ENCODE data around the gene PIM3. TPM values are rescaled to one million over a fixed set of nuclear protein-coding genes. Genes with fewer than 3 reads are reported as not detected.

Gene PIM3
- total RNA-seq, 1 donor from 2014 or later, result 94.7 TPM

DNA sequence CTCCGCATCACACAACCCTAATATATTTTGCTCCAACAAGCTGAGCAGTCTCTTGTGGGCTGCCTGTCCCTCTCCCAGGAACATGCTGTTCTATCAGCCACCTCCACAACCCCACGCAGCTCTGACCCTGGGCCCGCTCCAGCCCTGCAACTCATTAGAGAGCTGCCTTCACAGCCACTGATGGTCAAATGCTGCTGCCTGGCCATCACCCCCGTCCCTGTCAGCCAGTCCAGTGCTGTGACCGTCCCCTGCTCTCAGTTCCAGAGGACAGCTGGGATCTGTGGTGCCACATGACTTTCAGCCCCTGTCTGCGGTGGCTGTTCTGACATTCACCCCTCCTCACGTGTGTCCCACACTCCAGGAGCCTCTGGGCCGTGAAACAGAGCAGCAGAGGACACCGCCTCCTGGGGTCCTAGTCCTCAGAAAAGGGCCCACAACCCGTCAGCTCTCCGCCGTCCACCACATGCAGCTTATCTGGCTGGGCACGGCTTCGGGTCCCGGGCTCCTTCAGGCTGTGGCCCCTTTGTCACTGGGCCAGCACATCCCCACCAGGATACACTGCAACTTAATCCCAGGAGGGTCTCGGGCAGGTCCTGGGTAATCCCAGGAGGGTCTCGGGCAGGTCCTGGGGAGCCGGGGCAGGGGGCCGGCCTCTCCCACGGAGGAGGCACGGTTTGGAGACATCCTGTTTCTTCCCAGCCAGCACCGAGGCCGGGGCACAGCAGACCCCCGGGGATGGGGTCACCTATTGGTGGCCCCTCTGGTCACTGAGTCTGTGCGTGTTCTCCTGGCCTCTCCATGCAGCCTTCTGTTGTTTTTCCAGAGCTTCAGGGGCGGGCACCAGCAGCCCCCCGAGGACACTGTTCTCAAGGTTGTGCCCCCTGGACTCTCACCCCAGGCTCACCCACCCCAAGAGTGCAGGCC lies 27.1 kb upstream of the PIM3 start:
- peaks cover 75% of the 10 kb centered on the region for H3K4me1 ChIP-seq
- peak overlapping the region; percentile 66 for H3K4me3 ChIP-seq
- DNase-seq (no peak), ATAC-seq (no peak)
- no peaks in the 10 kb centered on the region for H3K36me3 ChIP-seq
- TF ChIP-seq, protein P1, sequence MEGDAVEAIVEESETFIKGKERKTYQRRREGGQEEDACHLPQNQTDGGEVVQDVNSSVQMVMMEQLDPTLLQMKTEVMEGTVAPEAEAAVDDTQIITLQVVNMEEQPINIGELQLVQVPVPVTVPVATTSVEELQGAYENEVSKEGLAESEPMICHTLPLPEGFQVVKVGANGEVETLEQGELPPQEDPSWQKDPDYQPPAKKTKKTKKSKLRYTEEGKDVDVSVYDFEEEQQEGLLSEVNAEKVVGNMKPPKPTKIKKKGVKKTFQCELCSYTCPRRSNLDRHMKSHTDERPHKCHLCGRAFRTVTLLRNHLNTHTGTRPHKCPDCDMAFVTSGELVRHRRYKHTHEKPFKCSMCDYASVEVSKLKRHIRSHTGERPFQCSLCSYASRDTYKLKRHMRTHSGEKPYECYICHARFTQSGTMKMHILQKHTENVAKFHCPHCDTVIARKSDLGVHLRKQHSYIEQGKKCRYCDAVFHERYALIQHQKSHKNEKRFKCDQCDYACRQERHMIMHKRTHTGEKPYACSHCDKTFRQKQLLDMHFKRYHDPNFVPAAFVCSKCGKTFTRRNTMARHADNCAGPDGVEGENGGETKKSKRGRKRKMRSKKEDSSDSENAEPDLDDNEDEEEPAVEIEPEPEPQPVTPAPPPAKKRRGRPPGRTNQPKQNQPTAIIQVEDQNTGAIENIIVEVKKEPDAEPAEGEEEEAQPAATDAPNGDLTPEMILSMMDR (IDR thresholded peaks at IDR 0.05), result no peak
- H3K27me3 ChIP-seq (ENCODE audit: low read depth), result peaks cover 8% of the 10 kb centered on the region
- intact Hi-C loops (cut with DNase I), result no loop called here
- H3K27ac ChIP-seq, result peak overlapping the region; percentile 99
- no peaks in the 10 kb centered on the region for H3K9me3 ChIP-seq

DNA sequence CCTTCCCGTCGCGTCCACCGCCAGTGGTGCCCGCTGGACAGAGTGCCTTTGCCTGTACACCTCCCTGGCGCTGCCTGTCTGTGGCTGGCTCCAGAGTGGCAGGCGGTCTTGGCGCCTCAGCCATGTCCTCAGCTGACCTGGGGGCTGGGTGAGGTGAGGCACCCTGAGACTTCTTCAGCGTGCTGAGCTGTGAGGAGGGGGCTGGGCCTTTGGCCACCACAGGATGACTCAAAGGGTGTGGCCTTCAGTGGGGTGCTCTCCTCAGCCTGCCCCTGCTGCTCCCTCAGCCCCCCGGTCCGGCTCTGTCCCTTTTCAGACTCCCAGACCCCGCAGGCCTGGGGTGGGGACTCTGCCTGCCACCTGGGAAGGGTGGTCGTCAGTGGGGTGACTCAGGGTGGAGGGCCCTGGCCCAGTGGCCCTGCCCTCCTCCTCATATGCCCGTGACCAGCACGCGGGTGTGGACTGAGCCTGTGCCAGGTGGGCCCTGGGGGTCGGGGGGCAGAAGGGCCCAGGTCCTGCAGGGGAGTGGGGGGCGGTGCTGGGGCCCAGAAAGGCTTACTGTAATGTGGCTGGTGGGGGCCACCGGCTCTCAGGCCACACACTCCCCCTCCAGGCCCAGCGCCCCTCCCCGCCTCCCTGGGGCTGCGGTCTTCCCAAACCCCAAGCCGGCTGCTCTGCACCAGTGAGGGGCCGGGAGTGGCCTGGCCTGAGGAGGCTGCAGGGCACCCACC lies 26.2 kb upstream of the PIM3 start:
- Histone ChIP-seq H3K27ac (peak overlapping the region; percentile 99), H3K27me3 (ENCODE audit: low read depth) (peaks cover under 1% of the 10 kb centered on the region), H3K36me3 (no peaks in the 10 kb centered on the region), H3K4me3 (peak overlapping the region; percentile 66), H3K9me3 (no peaks in the 10 kb centered on the region), H3K4me1 (peaks cover 83% of the 10 kb centered on the region)
- intact Hi-C loops (cut with DNase I), result no loop called here
- TF ChIP-seq, protein P1 (IDR thresholded peaks at IDR 0.05), result no peak
- DNase-seq, result peak; percentile 88
- peak; percentile 40 to 52 for ATAC-seq

DNA sequence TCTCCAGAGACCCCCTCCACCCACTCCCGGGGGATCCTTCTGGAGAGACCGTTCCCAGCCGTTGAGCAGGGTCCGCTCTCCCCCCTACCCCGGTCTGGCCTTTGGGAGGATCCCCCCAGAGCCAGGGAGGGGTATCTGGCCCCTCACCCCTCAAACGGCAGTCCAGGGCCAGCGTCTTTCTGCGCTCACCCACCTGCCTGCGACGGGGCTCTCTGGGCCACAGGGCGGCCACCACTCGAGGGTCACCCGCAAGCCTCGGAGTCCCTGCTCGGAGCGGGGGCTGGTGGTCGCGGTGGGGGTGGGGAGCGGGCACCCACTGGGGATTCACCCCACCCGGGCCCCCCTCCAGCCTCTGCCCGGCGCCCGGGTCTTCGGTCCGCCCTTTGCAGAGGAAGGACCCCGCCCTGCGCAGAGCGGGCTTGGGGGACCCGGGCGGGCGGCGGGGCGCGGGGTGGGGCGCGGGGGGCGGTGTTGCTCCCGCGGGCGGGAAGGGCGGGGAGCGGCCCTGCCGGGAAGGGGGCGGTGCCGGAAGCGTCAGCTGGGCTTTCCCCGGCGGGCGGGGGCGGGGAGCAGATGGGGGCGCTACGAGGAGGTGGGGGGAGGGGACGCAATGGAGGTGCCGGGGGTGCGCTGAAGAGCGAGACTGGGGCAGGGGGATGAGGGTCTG lies 25.5 kb upstream of the PIM3 start:
- DNase-seq (peak; percentile 90), ATAC-seq (peak; percentile 59 to 62)
- Histone ChIP-seq H3K27ac (peak overlapping the region; percentile 99), H3K36me3 (no peaks in the 10 kb centered on the region), H3K4me1 (peaks cover 80% of the 10 kb centered on the region), H3K9me3 (no peaks in the 10 kb centered on the region), H3K27me3 (ENCODE audit: low read depth) (no peaks in the 10 kb centered on the region), H3K4me3 (peak overlapping the region; percentile 66)
- intact Hi-C loops (cut with DNase I), result no loop called here
- TF ChIP-seq, protein P1 (IDR thresholded peaks at IDR 0.05), result no peak

DNA sequence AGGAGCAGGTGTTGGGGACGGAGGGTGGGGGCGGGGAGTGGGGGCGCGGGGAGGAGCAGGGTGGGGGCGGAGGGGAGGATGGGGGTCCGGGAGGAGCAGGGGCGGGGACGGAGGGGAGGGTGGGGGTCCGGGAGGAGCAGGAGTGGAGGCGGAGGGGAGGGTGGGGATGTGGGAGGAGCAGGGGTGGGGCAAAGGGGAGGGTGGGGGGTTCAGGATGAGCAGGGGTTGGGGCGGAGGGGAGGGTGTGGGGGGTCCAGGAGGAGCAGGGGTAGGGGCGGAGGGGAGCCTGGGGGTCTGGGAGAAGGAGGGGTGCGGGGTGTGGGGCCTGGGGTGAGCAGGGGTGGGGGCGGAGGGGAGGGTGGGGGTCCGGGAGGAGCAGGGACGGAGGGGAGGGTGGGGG lies 25.0 kb upstream of the PIM3 start:
- H3K27ac ChIP-seq, result peak overlapping the region; percentile 99
- no peaks in the 10 kb centered on the region for H3K9me3 ChIP-seq
- no peak for ATAC-seq
- H3K4me1 ChIP-seq, result peaks cover 74% of the 10 kb centered on the region
- H3K27me3 ChIP-seq (ENCODE audit: low read depth), result no peaks in the 10 kb centered on the region
- DNase-seq, result no peak
- intact Hi-C loops (cut with DNase I), result no loop called here
- no peaks in the 10 kb centered on the region for H3K36me3 ChIP-seq
- H3K4me3 ChIP-seq, result peak overlapping the region; percentile 66
- TF ChIP-seq, protein P1 (IDR thresholded peaks at IDR 0.05), result no peak

Measured in lower lobe of right lung (tissue), 2 donors.